Bronchial epithelial cell (primary cell): ENCODE results near the gene MS4A4A. TPM values are rescaled to one million over a fixed set of nuclear protein-coding genes. Genes with fewer than 3 reads are reported as not detected.
A peak's percentile ranks its signal among the peaks of the same experiment; 100 is the strongest.

Experiments
- DNase-seq: peaks from one replicate; pipeline ENCODE4 v3.0.0-alpha.2; 2010; ENCODE audit warnings: low read depth
- FAIRE-seq: peaks from 2 replicates; lab custom pipeline; 2011; peaks lifted over from hg19 to GRCh38; lab: Jason Lieb, UNC
- H3K27me3 ChIP-seq: 2 replicates; pipeline ENCODE4 v1.5.1; 2011; ENCODE audit warnings: low read length; ENCODE audit not compliant: control insufficient read depth, insufficient read depth
- H3K36me3 ChIP-seq: 2 replicates; pipeline ENCODE4 v1.5.1; 2011; ENCODE audit warnings: low read length; ENCODE audit not compliant: control insufficient read depth, insufficient read depth
- H3K4me3 ChIP-seq: 2 replicates; pipeline ENCODE4 v1.5.1; 2011; ENCODE audit warnings: mild to moderate bottlenecking, low read depth, low read length, control low read depth
- CTCF ChIP-seq: IDR thresholded peaks from 2 replicates; pipeline ENCODE4 v1.5.1; 2011; ENCODE audit warnings: mild to moderate bottlenecking, moderate library complexity, low read length, control low read depth, inconsistent platforms; ENCODE audit not compliant: insufficient read depth, severe bottlenecking
- total RNA-seq: library from RNA; depleted of rRNA; stranded (reverse); fragments of >200 nt; gene quantifications from 2 replicates; pipeline ENCODE4 v1.2.1, GENCODE V29; 2014

MS4A4A gene
- total RNA-seq, 1 donor from 2014 or later, result not detected

- FAIRE-seq (no peak), DNase-seq (peak; percentile 49)
- TF ChIP-seq CTCF, result no peak
- Histone ChIP-seq H3K36me3 (no peaks in the 10 kb centered on the region), H3K4me3 (no peak overlapping the region), H3K27me3 (no peaks in the 10 kb centered on the region)
Observed at GRCh38 chr11:60318726-60319125, 38.3 kb downstream of the MS4A4A start.

- no peak for TF ChIP-seq CTCF
- DNase-seq (no peak), FAIRE-seq (no peak)
- Histone ChIP-seq H3K27me3 (no peaks in the 10 kb centered on the region), H3K4me3 (no peak overlapping the region), H3K36me3 (no peaks in the 10 kb centered on the region)
Observed at GRCh38 chr11:60321051-60321450, 40.6 kb downstream of the MS4A4A start.

- H3K36me3 ChIP-seq, result no peaks in the 10 kb centered on the region
- H3K27me3 ChIP-seq, result no peaks in the 10 kb centered on the region
- TF ChIP-seq CTCF, result no peak
- no peak for DNase-seq
- FAIRE-seq, result no peak
- no peak within 1 kb of the TSS for H3K4me3 ChIP-seq
Observed at GRCh38 chr11:60326955-60327354, 46.5 kb downstream of the MS4A4A start, which contains the start of gene MS4A6E. Gene MS4A6E (plus strand): TSS chr11:60327255. CDS start chr11:60334896, 7,641 bp downstream.

- TF ChIP-seq CTCF, result no peak
- DNase-seq, result no peak
- no peak for FAIRE-seq
- Histone ChIP-seq H3K4me3 (no peak overlapping the region), H3K27me3 (no peaks in the 10 kb centered on the region), H3K36me3 (no peaks in the 10 kb centered on the region)
Observed at GRCh38 chr11:60328460-60328859, 48.0 kb downstream of the MS4A4A start.

GRCh38 chr11:60332846-60333245 is 52.4 kb downstream of the MS4A4A start:
- DNase-seq, result no peak
- no peak for TF ChIP-seq CTCF
- Histone ChIP-seq H3K36me3 (no peaks in the 10 kb centered on the region), H3K27me3 (no peaks in the 10 kb centered on the region), H3K4me3 (no peak overlapping the region)
- FAIRE-seq, result no peak

- Histone ChIP-seq H3K4me3 (no peak overlapping the region), H3K27me3 (no peaks in the 10 kb centered on the region), H3K36me3 (no peaks in the 10 kb centered on the region)
- FAIRE-seq (no peak), DNase-seq (peak; percentile 66)
- TF ChIP-seq CTCF, result peak; percentile 82
Observed at GRCh38 chr11:60334005-60334620, 53.6 kb downstream of the MS4A4A start.
